CD8-positive, alpha-beta memory T cell (primary cell): Measurements from ENCODE around the gene ARF3. TPM values are rescaled to one million over a fixed set of nuclear protein-coding genes. Genes with fewer than 3 reads are reported as not detected.

ENCODE experiments used
- CTCF ChIA-PET: fragments of 350-600 bp; sonication (Branson Sonifier 250); formaldehyde crosslinking; loops from one replicate; lab custom pipeline; 2021; ENCODE audit warnings: antibody characterized with exemption; lab: Charles Lee
- POLR2A ChIA-PET: fragments of 350-600 bp; sonication (Branson Sonifier 250); formaldehyde crosslinking; loops from one replicate; lab custom pipeline; 2021; ENCODE audit warnings: antibody characterized with exemption; lab: Charles Lee
- DNase-seq, 5 donors: peaks; one replicate each; pipeline versions ENCODE4 v3.0.0 to v3.0.0-alpha.2; 2020 to 2022; ENCODE audit warnings: mixed read lengths in 1 of 5
- H3K27ac ChIP-seq: one replicate; pipeline ENCODE4 v1.7.0; 2013; ENCODE audit warnings: low read depth, mild to moderate bottlenecking, low read length, moderate library complexity
- H3K27me3 ChIP-seq: 2 replicates; pipeline ENCODE4 v1.7.0; 2013; ENCODE audit warnings: low read length, mild to moderate bottlenecking; ENCODE audit not compliant: insufficient read depth, poor library complexity, severe bottlenecking
- H3K36me3 ChIP-seq: 2 replicates; pipeline ENCODE4 v1.7.0; 2013; ENCODE audit warnings: mild to moderate bottlenecking, low read length, moderate library complexity; ENCODE audit not compliant: insufficient read depth
- H3K4me1 ChIP-seq: 2 replicates; pipeline ENCODE4 v1.7.0; 2013; ENCODE audit warnings: mild to moderate bottlenecking, low read length, moderate library complexity; ENCODE audit not compliant: insufficient read depth
- H3K4me3 ChIP-seq: 2 replicates; pipeline ENCODE4 v1.7.0; 2013; ENCODE audit warnings: mild to moderate bottlenecking, low read length
- H3K9me3 ChIP-seq: 2 replicates; pipeline ENCODE4 v1.7.0; 2013; ENCODE audit warnings: mild to moderate bottlenecking, low read length
- H3K27ac Mint-ChIP-seq, 8 donors: one replicate each; pipeline ENCODE4 v1.8.0; 2020 to 2021; ENCODE audit warnings: mixed read lengths in 8 of 8, mild to moderate bottlenecking in 6 of 8, inconsistent platforms in 3 of 8, moderate library complexity in 3 of 8
- H3K27me3 Mint-ChIP-seq, 2 donors: one replicate each; pipeline ENCODE4 v1.8.0; 2020 to 2021; ENCODE audit warnings: mixed read lengths in 2 of 2, mild to moderate bottlenecking in 1 of 2, moderate library complexity in 1 of 2
- H3K36me3 Mint-ChIP-seq, 3 donors: one replicate each; pipeline ENCODE4 v1.8.0; 2020 to 2021; ENCODE audit warnings: mixed read lengths in 3 of 3, inconsistent platforms in 1 of 3, mild to moderate bottlenecking in 1 of 3
- H3K4me1 Mint-ChIP-seq, 3 donors: one replicate each; pipeline ENCODE4 v1.8.0; 2020 to 2021; ENCODE audit warnings: mixed read lengths in 3 of 3, inconsistent platforms in 1 of 3, mild to moderate bottlenecking in 1 of 3
- H3K4me3 Mint-ChIP-seq, 7 donors: one replicate each; pipeline ENCODE4 v1.8.0; 2020 to 2021; ENCODE audit warnings: mixed read lengths in 7 of 7, mild to moderate bottlenecking in 6 of 7, moderate library complexity in 4 of 7, inconsistent platforms in 2 of 7
- H3K9me3 Mint-ChIP-seq, 5 donors: one replicate each; pipeline ENCODE4 v1.8.0; 2020 to 2022; ENCODE audit warnings: mixed read lengths in 5 of 5, mild to moderate bottlenecking in 3 of 5, moderate library complexity in 2 of 5, inconsistent platforms in 1 of 5
- polyA plus RNA-seq: library from polyadenylated mRNA; unstranded; fragments of 300-500 nt; fragmentation: Illumina TruSeq; gene quantifications from one replicate; pipeline ENCODE4 v1.2.3, GENCODE V29; 2021
- total RNA-seq, 2 experiments: library from RNA; stranded (reverse); gene quantifications; one replicate each; pipeline ENCODE4 v1.2.3, GENCODE V29; 2021

ARF3 gene
- total and polyA plus RNA-seq, 3 experiments from 2014 or later = 24.5 to 91.8 (median 91.5) TPM

GRCh38 chr12:48936379-48936979, 20.8 kb downstream of the ARF3 start:
- Histone ChIP-seq H3K4me3 (no peak overlapping the region), H3K27me3 (no peaks in the 10 kb centered on the region), H3K4me1 (peaks cover 33% of the 10 kb centered on the region), H3K36me3 (no peaks in the 10 kb centered on the region), H3K27ac (no peak overlapping the region), H3K9me3 (no peaks in the 10 kb centered on the region)
- ChIA-PET CTCF (interaction anchor here (0.6 to 8.1 kb wide), 22 partner anchors 11 to 1095 kb away, joined by 3 to 129 read pairs (median 4); partner anchors contain the start of genes ARF3, DDX23, FKBP11 and RND1), POLR2A (interaction anchor here (0.6 to 2.1 kb wide), 5 partner anchors 11 to 93 kb away, joined by 3 to 11 read pairs (median 3); partner anchors contain the start of genes DDX23 and FKBP11)
- no peaks in the 10 kb centered on the region for H3K27me3 Mint-ChIP-seq
- no peaks in the 10 kb centered on the region for H3K9me3 Mint-ChIP-seq
- peak overlapping the region; percentile 38 to 98 (median 96) for H3K27ac Mint-ChIP-seq
- peak; percentile 75 to 88 (median 82) for DNase-seq
- peaks cover 0 to 63% (median 9%) of the 10 kb centered on the region in 3 donors for H3K36me3 Mint-ChIP-seq
- H3K4me1 Mint-ChIP-seq = peaks cover 36 to 49% (median 42%) of the 10 kb centered on the region in 3 donors
- no peak overlapping the region for H3K4me3 Mint-ChIP-seq

- H3K27ac Mint-ChIP-seq = peak overlapping the region; percentile 88 to 99 (median 98)
- peaks cover 50 to 68% (median 60%) of the 10 kb centered on the region in 3 donors for H3K4me1 Mint-ChIP-seq
- Histone ChIP-seq H3K4me3 (peak overlapping the region; percentile 7), H3K36me3 (no peaks in the 10 kb centered on the region), H3K27ac (peak overlapping the region; percentile 27), H3K4me1 (peaks cover 33% of the 10 kb centered on the region), H3K27me3 (no peaks in the 10 kb centered on the region), H3K9me3 (no peaks in the 10 kb centered on the region)
- H3K4me3 Mint-ChIP-seq = peak overlapping the region; percentile 74 to 92 (median 85)
- ChIA-PET POLR2A (interaction anchor here (0.5 to 2.3 kb wide), 6 partner anchors 8 to 81 kb away, joined by 3 to 20 read pairs (median 4); partner anchors contain the start of gene FKBP11), CTCF (interaction anchor here (1.0 to 8.1 kb wide), 9 partner anchors 10 to 82 kb away, joined by 3 to 129 read pairs (median 8); partner anchors contain the start of genes DDX23 and FKBP11)
- peaks cover 7 to 60% (median 20%) of the 10 kb centered on the region in 3 donors for H3K36me3 Mint-ChIP-seq
- H3K9me3 Mint-ChIP-seq = no peaks in the 10 kb centered on the region
- DNase-seq = no peak
- no peaks in the 10 kb centered on the region for H3K27me3 Mint-ChIP-seq
Observed at GRCh38 chr12:48934312-48934706, 23.0 kb downstream of the ARF3 start.

GRCh38 chr12:48933664-48934311, 23.5 kb downstream of the ARF3 start:
- H3K27ac ChIP-seq = peak overlapping the region; percentile 27

GRCh38 chr12:48932878-48933277, 24.4 kb downstream of the ARF3 start:
- CTCF ChIA-PET = interaction anchor here (1.9 to 8.1 kb wide), 5 partner anchors 9 to 59 kb away, joined by 5 to 129 read pairs (median 10); partner anchors contain the start of gene FKBP11
- DNase-seq = no peak
- no peaks in the 10 kb centered on the region for H3K36me3 ChIP-seq
- Mint-ChIP-seq H3K9me3 (no peaks in the 10 kb centered on the region), H3K4me1 (peaks cover 50 to 69% (median 60%) of the 10 kb centered on the region in 3 donors), H3K27ac (peak overlapping the region; percentile 88 to 99 (median 98)), H3K4me3 (peak overlapping the region; percentile 78 to 92 (median 85)), H3K27me3 (no peaks in the 10 kb centered on the region), H3K36me3 (peaks cover 8 to 47% (median 17%) of the 10 kb centered on the region in 3 donors)
- no peaks in the 10 kb centered on the region for H3K9me3 ChIP-seq
- H3K4me3 ChIP-seq = no peak overlapping the region
- POLR2A ChIA-PET = interaction anchor here (2.2 to 2.3 kb wide), 2 partner anchors 8 to 80 kb away, joined by 11 to 20 read pairs; partner anchors contain the start of gene FKBP11
- H3K27ac ChIP-seq = peak overlapping the region; percentile 27
- H3K27me3 ChIP-seq = no peaks in the 10 kb centered on the region
- H3K4me1 ChIP-seq = peaks cover 33% of the 10 kb centered on the region

More at GRCh38 chr12:48933664-48934311, 23.5 kb downstream of the ARF3 start:
- Mint-ChIP-seq H3K27ac (peak overlapping the region; percentile 88 to 99 (median 98)), H3K9me3 (no peaks in the 10 kb centered on the region), H3K4me1 (peaks cover 50 to 69% (median 60%) of the 10 kb centered on the region in 3 donors), H3K36me3 (peaks cover 8 to 56% (median 20%) of the 10 kb centered on the region in 3 donors), H3K4me3 (peak overlapping the region; percentile 74 to 92 (median 85)), H3K27me3 (no peaks in the 10 kb centered on the region)
- Histone ChIP-seq H3K27me3 (no peaks in the 10 kb centered on the region), H3K4me1 (peaks cover 33% of the 10 kb centered on the region), H3K4me3 (peak overlapping the region; percentile 7), H3K9me3 (no peaks in the 10 kb centered on the region), H3K36me3 (no peaks in the 10 kb centered on the region)
- ChIA-PET POLR2A (interaction anchor here (0.6 to 2.3 kb wide), 5 partner anchors 9 to 81 kb away, joined by 3 to 20 read pairs (median 3); partner anchors contain the start of gene FKBP11), CTCF (interaction anchor here (1.0 to 8.1 kb wide), 9 partner anchors 10 to 81 kb away, joined by 3 to 129 read pairs (median 8); partner anchors contain the start of genes DDX23 and FKBP11)
- DNase-seq = peak in 4 of 5 donors; percentile 39 to 73 (median 55)

- Histone ChIP-seq H3K36me3 (no peaks in the 10 kb centered on the region), H3K4me3 (no peak overlapping the region), H3K27me3 (no peaks in the 10 kb centered on the region), H3K4me1 (peaks cover 34% of the 10 kb centered on the region), H3K27ac (no peak overlapping the region), H3K9me3 (no peaks in the 10 kb centered on the region)
- Mint-ChIP-seq H3K4me1 (peaks cover 53 to 66% (median 65%) of the 10 kb centered on the region in 3 donors), H3K36me3 (peaks cover 8 to 36% (median 13%) of the 10 kb centered on the region in 3 donors), H3K4me3 (peak overlapping the region in 2 of 7 donors; percentile 19 to 66), H3K9me3 (no peaks in the 10 kb centered on the region), H3K27ac (peak overlapping the region in 5 of 8 donors; percentile 42 to 91 (median 74)), H3K27me3 (no peaks in the 10 kb centered on the region)
- ChIA-PET POLR2A (no interaction called here), CTCF (interaction anchor here (0.8 to 1.7 kb wide), 7 partner anchors 9 to 48 kb away, joined by 3 to 9 read pairs (median 3); partner anchors contain the start of gene WNT1)
- DNase-seq = no peak
Observed at GRCh38 chr12:48930475-48930874, 26.8 kb downstream of the ARF3 start.

- Histone ChIP-seq H3K27ac (no peak overlapping the region), H3K9me3 (no peaks in the 10 kb centered on the region), H3K4me3 (no peak overlapping the region), H3K36me3 (no peaks in the 10 kb centered on the region), H3K4me1 (peaks cover 28% of the 10 kb centered on the region), H3K27me3 (no peaks in the 10 kb centered on the region)
- H3K4me3 Mint-ChIP-seq = peak overlapping the region in 1 of 7 donors; percentile 56
- DNase-seq = no peak
- peak overlapping the region in 6 of 8 donors; percentile 4 to 93 (median 63) for H3K27ac Mint-ChIP-seq
- peaks cover 51 to 61% (median 60%) of the 10 kb centered on the region in 3 donors for H3K4me1 Mint-ChIP-seq
- H3K36me3 Mint-ChIP-seq = peaks cover 8 to 42% (median 12%) of the 10 kb centered on the region in 3 donors
- H3K9me3 Mint-ChIP-seq = no peaks in the 10 kb centered on the region
- H3K27me3 Mint-ChIP-seq = no peaks in the 10 kb centered on the region
- CTCF ChIA-PET = interaction anchor here (0.6 to 1.7 kb wide), 8 partner anchors 12 to 77 kb away, joined by 3 to 9 read pairs (median 4); partner anchors contain the start of genes DDX23 and WNT1
- POLR2A ChIA-PET = interaction anchor here (0.5 to 0.6 kb wide), 2 partner anchors 37 to 67 kb away, joined by 3 to 5 read pairs; no protein-coding TSS in a partner anchor
Observed at GRCh38 chr12:48929551-48929950, 27.7 kb downstream of the ARF3 start.

GRCh38 chr12:48927261-48927660, 30.0 kb downstream of the ARF3 start:
- H3K4me1 Mint-ChIP-seq = peaks cover 49 to 61% (median 59%) of the 10 kb centered on the region in 3 donors
- no peak overlapping the region for H3K27ac ChIP-seq
- H3K9me3 ChIP-seq = no peaks in the 10 kb centered on the region
- peaks cover 6% of the 10 kb centered on the region for H3K36me3 ChIP-seq
- no peak for DNase-seq
- H3K4me3 ChIP-seq = no peak overlapping the region
- H3K36me3 Mint-ChIP-seq = peaks cover 11 to 50% (median 21%) of the 10 kb centered on the region in 3 donors
- peaks cover 12% of the 10 kb centered on the region for H3K4me1 ChIP-seq
- CTCF ChIA-PET = interaction anchor here (0.7 to 7.9 kb wide), 5 partner anchors 9 to 75 kb away, joined by 3 to 129 read pairs (median 4); partner anchors contain the start of genes DDX23 and WNT1
- H3K4me3 Mint-ChIP-seq = peak overlapping the region; percentile 16 to 92 (median 56)
- H3K27me3 Mint-ChIP-seq = no peaks in the 10 kb centered on the region
- POLR2A ChIA-PET = interaction anchor here (0.6 to 0.8 kb wide), 2 partner anchors 76 to 136 kb away, joined by 3 to 5 read pairs; no protein-coding TSS in a partner anchor
- no peaks in the 10 kb centered on the region for H3K9me3 Mint-ChIP-seq
- H3K27me3 ChIP-seq = no peaks in the 10 kb centered on the region
- H3K27ac Mint-ChIP-seq = peak overlapping the region; percentile 56 to 99 (median 92)
